Ovary (tissue), 3 donors: ENCODE results near the gene ABCF2.

Experiments used
- EP300 ChIP-seq: sonication (generic); formaldehyde crosslinking; IDR thresholded peaks from one replicate; pipeline ENCODE4 v1.6.1; 2017; ENCODE audit warnings: antibody characterized with exemption
- POLR2A ChIP-seq: fragments of 450-650 bp; IDR thresholded peaks from one replicate; pipeline ENCODE4 v1.6.1; 2017; ENCODE audit warnings: antibody characterized with exemption, mild to moderate bottlenecking, moderate library complexity
- TF ChIP-seq, protein P1 (sequence below), 3 donors: fragments of 450-650 bp in 2 of 3; fragments of 200-600 bp in 1 of 3; IDR thresholded peaks; one replicate each; pipeline versions ENCODE4 v1.5.1 to v1.8.0; 2016 to 2022; ENCODE audit warnings: antibody characterized with exemption in 3 of 3, mild to moderate bottlenecking in 1 of 3
- donor health status: DM: no; HTN: no; CAD: no.

GRCh38 chr7:151239837-151240459 lies 12.9 kb upstream of the ABCF2 start:
- TF ChIP-seq, protein P1, sequence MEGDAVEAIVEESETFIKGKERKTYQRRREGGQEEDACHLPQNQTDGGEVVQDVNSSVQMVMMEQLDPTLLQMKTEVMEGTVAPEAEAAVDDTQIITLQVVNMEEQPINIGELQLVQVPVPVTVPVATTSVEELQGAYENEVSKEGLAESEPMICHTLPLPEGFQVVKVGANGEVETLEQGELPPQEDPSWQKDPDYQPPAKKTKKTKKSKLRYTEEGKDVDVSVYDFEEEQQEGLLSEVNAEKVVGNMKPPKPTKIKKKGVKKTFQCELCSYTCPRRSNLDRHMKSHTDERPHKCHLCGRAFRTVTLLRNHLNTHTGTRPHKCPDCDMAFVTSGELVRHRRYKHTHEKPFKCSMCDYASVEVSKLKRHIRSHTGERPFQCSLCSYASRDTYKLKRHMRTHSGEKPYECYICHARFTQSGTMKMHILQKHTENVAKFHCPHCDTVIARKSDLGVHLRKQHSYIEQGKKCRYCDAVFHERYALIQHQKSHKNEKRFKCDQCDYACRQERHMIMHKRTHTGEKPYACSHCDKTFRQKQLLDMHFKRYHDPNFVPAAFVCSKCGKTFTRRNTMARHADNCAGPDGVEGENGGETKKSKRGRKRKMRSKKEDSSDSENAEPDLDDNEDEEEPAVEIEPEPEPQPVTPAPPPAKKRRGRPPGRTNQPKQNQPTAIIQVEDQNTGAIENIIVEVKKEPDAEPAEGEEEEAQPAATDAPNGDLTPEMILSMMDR (IDR thresholded peaks at IDR 0.05) = no peak
- no peak for TF ChIP-seq POLR2A
- TF ChIP-seq EP300 = no peak
